GM19351 (cell line): Measurements from ENCODE around the gene PTPRG.

Experiments used
- ATAC-seq: cut with Tn5 transposase; IDR thresholded peaks from one replicate; pipeline ENCODE4 v1.9.1; 2021; ENCODE audit warnings: mild to moderate bottlenecking, moderate library complexity; ENCODE audit not compliant: unreplicated experiment

PTPRG gene

GRCh38 chr3:62159709-62160092, 598.3 kb downstream of the PTPRG start:
- ATAC-seq: no peak

- ATAC-seq: no peak
Observed at GRCh38 chr3:62161371-62161770, 600.0 kb downstream of the PTPRG start.

DNA sequence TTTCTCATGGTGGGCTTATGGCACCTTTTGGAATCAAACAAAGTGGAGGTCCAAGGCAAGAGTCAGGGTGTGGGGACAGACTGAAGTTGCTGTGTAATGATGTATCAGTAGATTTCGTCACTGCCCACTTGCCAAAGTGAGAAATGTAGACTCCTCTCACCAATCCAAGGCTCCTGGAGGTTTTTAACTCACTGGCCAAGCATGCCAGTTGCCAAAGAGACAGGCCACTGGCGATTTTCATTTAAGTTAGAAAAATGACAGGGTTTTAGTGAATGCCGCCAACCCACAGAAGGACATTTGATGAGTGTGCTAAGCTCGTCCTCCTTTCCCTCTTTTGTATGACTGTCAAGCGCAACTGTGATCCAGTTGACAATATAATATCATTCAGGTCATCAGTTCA, 602.8 kb downstream of the PTPRG start:
- ATAC-seq: no peak

GRCh38 chr3:62164746-62165145, 603.4 kb downstream of the PTPRG start:
- ATAC-seq: no peak

DNA sequence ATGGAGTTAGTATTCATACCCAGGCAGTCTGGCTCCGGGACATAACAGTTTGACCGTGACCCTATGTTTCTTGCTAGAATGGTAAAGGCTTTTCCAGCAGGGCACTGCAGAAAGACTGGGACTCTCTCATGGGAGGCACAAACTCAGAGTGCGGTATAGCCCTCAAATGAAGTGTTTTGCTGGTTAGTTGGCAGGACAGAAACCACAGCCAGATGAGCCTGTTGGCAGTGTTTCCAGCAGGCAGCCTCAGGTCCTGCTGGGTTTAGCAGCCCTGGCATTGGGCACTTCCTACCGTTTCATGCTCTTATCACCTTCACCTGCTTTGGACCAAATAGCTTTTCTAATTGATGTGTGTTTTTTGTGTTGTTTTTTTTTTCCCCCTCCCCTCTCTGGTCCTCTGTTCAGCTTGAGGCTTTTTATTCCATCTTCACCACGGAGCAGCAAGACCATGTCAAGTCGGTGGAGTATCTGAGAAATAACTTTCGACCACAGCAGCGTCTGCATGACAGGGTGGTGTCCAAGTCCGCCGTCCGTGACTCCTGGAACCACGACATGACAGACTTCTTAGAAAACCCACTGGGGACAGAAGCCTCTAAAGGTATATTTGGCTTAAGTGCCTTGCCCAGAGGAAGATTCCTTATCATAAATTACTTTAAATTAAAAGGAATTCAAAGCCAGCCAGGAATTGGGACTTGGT, 606.3 kb downstream of the PTPRG start:
- ATAC-seq: no peak

GRCh38 chr3:62168356-62168755, 607.0 kb downstream of the PTPRG start:
- ATAC-seq: no peak

DNA sequence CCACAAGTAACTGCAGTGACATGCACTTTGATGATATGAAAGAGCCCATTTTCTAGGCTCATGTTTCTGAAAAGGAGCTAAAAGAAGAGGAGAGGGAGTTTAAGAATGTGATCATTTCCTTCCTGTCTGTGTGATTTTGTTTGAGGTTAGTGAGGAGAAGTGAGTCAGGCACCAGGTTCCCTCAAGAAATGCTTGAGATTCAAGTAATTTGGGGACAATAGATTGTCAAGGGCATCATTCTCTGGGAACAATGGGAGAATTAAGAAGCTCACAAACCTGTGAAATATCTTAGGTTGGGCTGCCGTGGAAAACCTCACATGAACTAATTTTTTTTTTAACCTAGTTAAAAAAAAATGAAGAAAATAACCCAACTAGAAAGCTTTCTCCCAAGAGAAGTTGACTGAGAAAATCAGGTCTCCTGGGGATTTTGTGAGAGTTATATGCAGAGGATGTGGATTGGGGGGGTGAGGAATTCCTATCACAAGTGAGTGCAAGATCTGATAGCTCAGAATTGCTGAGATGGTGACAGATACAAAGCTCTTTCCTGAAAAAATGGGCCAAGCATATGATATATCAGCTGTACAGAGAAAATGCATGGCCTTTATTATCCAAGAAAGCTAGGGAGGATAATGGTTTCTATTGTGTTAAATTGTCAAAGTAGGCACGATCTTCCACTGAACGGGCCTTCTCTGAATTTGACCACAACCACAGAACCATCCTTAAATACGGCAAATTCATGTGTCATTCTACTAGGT, 608.7 kb downstream of the PTPRG start:
- no peak for ATAC-seq

DNA sequence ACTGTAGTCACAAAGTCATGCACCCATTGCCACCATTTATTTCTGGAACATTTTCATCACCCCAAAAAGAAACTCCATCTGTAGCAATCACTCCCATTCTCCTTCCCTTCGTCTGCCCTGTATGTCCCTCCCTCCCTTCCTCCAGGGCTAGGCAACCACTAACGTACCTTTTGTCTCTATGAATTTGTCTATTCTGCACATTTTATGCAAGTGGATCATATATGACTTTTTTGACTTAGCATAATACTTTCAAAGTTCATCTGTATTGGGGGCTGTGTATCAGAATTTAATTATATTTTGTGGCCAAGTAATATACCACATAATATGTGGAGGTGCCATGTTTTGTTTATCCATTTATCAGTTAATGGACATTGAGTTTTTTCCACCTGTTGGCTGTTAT, 610.4 kb downstream of the PTPRG start:
- ATAC-seq: no peak

DNA sequence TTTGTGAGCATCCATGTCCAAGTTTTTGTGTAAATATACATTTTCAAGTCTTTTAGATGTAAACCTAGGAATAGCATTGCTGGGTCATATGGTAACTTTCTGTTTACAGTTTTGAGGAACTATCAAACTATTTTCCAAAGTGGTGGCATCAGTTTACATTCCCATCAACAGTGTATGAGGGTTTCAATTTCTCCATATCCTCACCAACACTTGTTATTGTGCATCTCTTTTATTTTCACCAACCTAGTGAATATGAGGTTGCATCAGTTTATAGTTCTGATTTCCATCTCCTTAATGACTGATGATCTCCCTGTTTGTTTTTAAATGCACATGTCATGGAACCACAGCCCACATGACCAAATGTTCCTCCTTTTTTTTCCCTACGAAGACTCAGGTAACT, 610.8 kb downstream of the PTPRG start:
- no peak for ATAC-seq

- ATAC-seq: no peak
Observed at GRCh38 chr3:62173939-62174515, 612.7 kb downstream of the PTPRG start.

DNA sequence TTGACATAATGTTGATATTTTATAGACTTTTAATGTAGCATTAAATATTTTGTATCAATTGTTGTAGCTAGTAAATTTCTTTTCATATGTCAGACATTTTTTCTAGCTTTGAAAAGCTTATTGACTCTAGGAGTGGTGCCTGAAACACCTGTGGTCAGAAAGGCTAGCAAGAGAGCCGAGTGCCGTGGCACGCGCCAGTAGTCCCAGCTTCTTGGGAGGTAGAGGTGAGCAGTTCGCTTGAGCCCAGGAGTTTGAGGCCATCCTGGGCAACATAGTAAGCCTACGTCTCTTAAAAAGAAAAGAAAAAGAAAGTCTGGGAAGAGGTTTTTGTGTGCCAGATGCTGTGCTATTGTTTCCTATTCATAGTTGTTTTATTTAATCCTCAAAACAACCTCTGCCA, 613.8 kb downstream of the PTPRG start:
- no peak for ATAC-seq

GRCh38 chr3:62178032-62178431, 616.7 kb downstream of the PTPRG start:
- ATAC-seq: no peak

DNA sequence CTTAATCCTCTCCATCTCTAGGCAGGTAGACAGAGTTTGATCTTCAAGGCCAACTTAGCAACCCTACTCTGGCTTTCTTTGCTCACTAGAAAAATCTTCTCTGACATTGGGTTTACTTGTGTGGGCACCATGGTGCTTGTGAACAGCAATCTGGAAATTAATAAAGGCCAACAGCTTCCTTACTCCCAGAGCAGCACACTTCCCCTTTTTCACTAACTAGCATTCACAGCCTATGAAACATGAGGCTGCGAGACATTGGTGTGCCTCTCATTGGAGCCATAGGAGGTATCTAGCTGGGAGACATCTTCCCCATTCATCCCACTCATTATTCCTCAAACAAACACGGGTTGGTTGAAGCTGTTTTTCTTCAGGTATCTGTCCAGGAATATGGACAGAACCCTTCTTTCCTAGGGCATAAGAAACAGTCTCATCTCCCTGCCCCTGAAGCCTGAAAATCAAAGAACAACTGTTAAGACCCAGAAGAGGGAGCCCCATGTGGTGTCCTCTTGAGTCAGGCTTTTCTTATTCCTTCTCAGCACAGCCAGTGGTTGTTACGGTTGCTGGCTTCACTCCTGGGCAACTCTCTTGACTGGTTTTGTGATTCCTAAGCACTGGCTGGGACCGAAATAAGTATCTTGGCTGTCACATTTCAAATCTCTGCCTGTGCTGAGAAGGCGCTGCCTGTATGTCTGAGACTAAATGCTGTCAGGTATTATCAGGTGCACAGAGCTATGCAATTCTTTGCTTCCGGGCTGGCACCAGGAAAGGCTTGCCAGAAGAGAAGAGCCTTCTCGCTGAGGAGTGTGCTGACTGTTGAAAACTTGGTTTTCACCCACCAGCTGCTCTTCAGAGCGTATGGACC, 617.6 kb downstream of the PTPRG start:
- no peak for ATAC-seq

DNA sequence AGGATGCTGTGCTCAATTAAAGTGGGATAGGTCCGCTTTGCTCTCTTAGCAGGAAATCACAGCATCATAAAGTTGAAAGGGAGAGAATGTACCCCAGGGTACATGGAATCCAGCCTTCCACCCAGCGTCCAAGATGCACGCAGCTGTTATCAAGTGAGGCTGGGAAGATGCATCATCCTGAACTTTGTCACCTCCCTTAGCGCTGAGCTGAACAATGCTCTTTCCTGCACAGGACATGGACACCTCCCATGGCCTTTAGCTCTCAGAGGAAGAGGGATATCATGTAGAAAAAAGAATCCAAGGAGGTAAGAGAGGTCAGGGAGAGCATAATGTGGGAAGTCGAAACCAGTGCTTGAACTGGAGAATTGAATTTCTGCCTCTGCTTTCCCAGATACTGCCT, 619.1 kb downstream of the PTPRG start:
- ATAC-seq: no peak

- ATAC-seq: no peak
Observed at GRCh38 chr3:62183087-62183486, 621.7 kb downstream of the PTPRG start.

DNA sequence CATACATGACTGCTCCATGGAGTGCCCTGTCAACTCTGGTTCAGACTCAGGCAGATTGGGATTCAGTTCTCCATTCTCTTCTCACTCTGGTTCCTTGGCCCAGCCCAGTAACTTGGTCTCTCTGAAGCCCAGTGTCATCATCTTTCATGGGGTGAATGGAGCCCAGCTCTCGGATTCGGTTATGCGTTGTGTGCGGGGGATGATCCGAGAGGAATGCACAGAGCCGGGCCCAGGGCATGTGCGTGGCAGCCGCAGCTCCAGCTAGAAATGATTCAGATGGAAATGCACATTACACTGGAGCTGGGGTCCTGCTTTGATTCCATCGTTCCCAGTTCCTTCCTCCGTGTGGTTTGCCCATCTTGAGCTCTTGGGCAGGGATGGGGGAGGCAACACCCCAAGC, 622.6 kb downstream of the PTPRG start:
- ATAC-seq: no peak

GRCh38 chr3:62184559-62184958, 623.2 kb downstream of the PTPRG start:
- no peak for ATAC-seq

- ATAC-seq: no peak
Observed at GRCh38 chr3:62187022-62187431, 625.7 kb downstream of the PTPRG start.

GRCh38 chr3:62188681-62189375, 627.5 kb downstream of the PTPRG start:
- ATAC-seq: peak; percentile 91

GRCh38 chr3:62189376-62189698, 628.0 kb downstream of the PTPRG start:
- no peak for ATAC-seq

DNA sequence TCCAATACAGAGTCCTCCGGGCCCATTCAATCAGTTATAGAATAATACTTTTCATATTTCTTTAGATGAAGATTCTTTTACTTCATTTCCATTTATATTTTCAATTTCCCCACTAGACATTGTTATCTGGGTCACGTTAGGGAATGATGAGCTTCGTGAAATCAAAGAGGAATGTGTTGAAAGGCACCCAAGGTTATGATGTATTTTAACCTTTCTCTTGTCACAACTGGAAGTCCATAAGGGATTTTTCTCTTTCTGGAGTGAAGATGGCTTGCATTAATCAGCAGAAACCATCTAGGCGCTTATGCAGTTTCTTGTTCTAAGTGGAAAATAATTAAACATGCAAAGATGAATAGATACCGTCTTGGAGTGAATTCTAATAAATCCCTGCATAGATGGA, 631.5 kb downstream of the PTPRG start:
- no peak for ATAC-seq
